HepG2 (cell line): ENCODE results near the gene PLK5.

Experiments
- FOXA3 ChIP-seq: IDR thresholded peaks from 2 replicates; pipeline ENCODE4 v1.6.1; 2016; ENCODE audit warnings: missing genetic modification reagents, missing compliant biosample characterization
- MATR3 ChIP-seq: sonication (generic); formaldehyde crosslinking; IDR thresholded peaks from 2 replicates; pipeline ENCODE4 v1.4.0; 2020; ENCODE audit warnings: missing genetic modification reagents
- MYNN ChIP-seq: sonication (generic); formaldehyde crosslinking; IDR thresholded peaks from 2 replicates; pipeline ENCODE4 v1.4.0; 2020; ENCODE audit warnings: mild to moderate bottlenecking, low read depth, missing genetic modification reagents
- MZF1 ChIP-seq: sonication (generic); formaldehyde crosslinking; IDR thresholded peaks from 2 replicates; pipeline ENCODE4 v1.8.1; 2023; ENCODE audit warnings: mild to moderate bottlenecking, missing genetic modification reagents, borderline replicate concordance
- NBN ChIP-seq: fragments of 450-650 bp; conservative IDR thresholded peaks from 2 replicates; pipeline ENCODE4 v1.6.1; 2017
- NFIC ChIP-seq: IDR thresholded peaks from 2 replicates; pipeline ENCODE4 v1.6.1; 2012; ENCODE audit warnings: mild to moderate bottlenecking, low read length, inconsistent platforms
- NR2F6 ChIP-seq, 2 experiments: IDR thresholded peaks; 2 replicates each; pipeline ENCODE4 v1.6.1; 2016; ENCODE audit warnings: antibody characterized with exemption in 1 of 2, mild to moderate bottlenecking in 1 of 2
- RORA ChIP-seq: sonication (generic); formaldehyde crosslinking; IDR thresholded peaks from 2 replicates; pipeline ENCODE4 v1.5.0; 2020; ENCODE audit warnings: mild to moderate bottlenecking, missing genetic modification reagents, moderate library complexity
- ZHX1 ChIP-seq: sonication (generic); formaldehyde crosslinking; IDR thresholded peaks from 2 replicates; pipeline ENCODE4 v1.8.1; 2022; ENCODE audit warnings: low read depth, mild to moderate bottlenecking, missing genetic modification reagents
- ZNF776 ChIP-seq: sonication (generic); formaldehyde crosslinking; IDR thresholded peaks from 2 replicates; pipeline ENCODE4 v1.4.0; 2020; ENCODE audit warnings: mild to moderate bottlenecking, missing genetic modification reagents

- TF ChIP-seq MZF1 (CRISPR knock-in tag) (no peak), RORA (CRISPR knock-in tag) (no peak), NBN (no peak), NR2F6 (IDR thresholded peaks at IDR 0.05) (no peak), NR2F6 (CRISPR knock-in tag; IDR thresholded peaks at IDR 0.05) (no peak), NFIC (no peak), MATR3 (CRISPR knock-in tag) (no peak), ZHX1 (CRISPR knock-in tag) (no peak), MYNN (CRISPR knock-in tag) (no peak), FOXA3 (CRISPR knock-in tag) (no peak), ZNF776 (CRISPR knock-in tag) (no peak)
Observed at GRCh38 chr19:1540365-1540925, 16.6 kb downstream of the PLK5 start.
